Activated naive CD4-positive, alpha-beta T cell treated with anti-CD3 and anti-CD28 coated beads, Interleukin-2, amount 50 U/mL, for 24 hours (primary cell): ENCODE results near the gene CFDP1.

Source experiments
- H3K27ac Mint-ChIP-seq: one replicate; pipeline ENCODE4 v1.8.0; 2021; ENCODE audit warnings: mild to moderate bottlenecking, mixed read lengths
- H3K27me3 Mint-ChIP-seq: one replicate; pipeline ENCODE4 v1.8.0; 2021; ENCODE audit warnings: mixed read lengths
- H3K36me3 Mint-ChIP-seq: one replicate; pipeline ENCODE4 v1.8.0; 2021; ENCODE audit warnings: mixed read lengths
- H3K4me1 Mint-ChIP-seq: one replicate; pipeline ENCODE4 v1.8.0; 2021; ENCODE audit warnings: mixed read lengths
- H3K4me3 Mint-ChIP-seq: one replicate; pipeline ENCODE4 v1.8.0; 2021; ENCODE audit warnings: mild to moderate bottlenecking, mixed read lengths
- H3K9me3 Mint-ChIP-seq: one replicate; pipeline ENCODE4 v1.8.0; 2021; ENCODE audit warnings: mixed read lengths

CFDP1 gene

DNA sequence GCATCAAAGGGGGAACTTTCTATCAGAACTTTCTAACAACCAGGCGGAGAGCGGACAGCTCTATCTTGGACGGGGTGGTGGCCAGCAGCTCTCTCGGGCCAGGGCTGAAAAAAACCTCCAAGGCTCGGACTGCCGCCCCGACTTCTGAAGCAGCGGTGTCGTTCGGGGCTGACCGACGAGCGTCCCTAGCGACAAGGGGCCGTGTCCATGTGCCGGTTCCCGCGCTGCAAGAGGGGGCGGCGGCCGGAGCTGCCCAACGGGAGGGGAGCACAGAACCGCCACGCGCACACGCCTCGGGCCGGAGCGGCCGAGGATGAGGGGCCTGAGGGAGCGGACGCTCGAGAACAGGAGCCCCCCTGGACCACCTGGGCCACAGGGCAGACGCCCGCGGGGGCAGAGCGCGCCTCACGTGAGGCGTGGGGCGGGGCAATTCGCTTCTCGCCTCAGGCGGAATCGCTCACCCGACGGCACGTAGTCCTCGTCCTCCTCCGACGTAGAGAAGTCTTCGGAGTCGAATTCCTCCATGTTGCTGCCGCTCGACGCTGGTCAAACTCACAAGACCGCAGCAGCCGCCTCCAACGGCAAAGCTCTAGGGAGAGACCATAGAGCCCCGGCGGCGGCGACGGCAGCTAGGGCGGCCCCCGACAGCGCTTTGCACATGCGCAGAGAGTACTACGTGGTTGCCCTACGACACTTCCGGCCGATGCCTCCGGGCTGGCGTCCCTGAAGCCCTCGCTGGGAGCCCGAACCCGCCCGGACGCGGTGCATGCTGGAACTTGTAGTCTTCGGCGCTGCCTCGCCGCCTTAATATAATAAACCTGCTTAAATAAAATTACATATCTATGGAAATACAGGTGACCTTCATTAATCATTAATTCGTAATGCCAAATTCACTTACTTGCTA lies at the start of gene CFDP1:
Gene CFDP1 (minus strand): TSS at position 676 of the 904 bp plus-strand sequence. CDS start 151 bp downstream, at position 525.
- Mint-ChIP-seq H3K4me1 (peaks cover 45% of the 10 kb centered on the region), H3K27me3 (no peaks in the 10 kb centered on the region), H3K9me3 (no peaks in the 10 kb centered on the region), H3K36me3 (peaks cover 2% of the 10 kb centered on the region), H3K4me3 (peak within 1 kb of the TSS; percentile 89), H3K27ac (peak within 1 kb of the TSS; percentile 91)

DNA sequence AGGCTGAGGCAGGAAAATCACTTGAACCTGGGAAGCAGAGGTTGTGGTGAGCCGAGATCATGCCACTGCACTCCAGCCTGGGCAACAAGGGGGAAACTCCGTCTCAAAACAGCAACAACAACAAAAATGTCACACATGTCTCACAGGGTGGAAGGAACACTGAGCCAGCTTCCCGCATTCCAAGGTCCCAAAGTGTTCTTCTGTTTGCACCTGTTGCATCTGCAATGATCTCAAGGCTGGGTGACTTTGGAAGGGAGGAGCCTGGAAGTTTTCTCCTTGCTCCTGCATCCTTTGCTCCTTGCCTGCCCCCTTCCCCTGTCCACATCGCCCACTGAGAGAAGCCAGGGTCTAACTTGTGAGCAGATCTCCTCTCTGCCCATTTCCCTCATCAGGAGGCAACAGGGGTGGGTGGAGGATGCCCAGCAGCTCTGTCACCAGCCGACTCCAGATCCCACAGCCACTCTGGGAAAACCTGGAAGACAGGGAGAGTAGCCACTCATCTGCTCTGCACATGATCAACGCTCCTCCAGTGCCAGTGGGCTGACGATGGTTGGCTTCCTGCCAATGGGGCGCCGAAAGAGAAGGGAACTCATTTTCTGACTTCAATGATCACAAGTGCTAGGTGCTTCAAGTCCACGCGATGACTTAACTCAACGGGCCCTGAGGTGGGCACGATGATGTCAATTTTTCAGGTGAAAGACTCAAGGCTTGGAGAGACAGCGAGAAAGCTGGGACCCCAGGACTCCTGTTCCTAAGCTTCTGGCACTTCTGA lies 49.3 kb upstream of the CFDP1 start:
- H3K27me3 Mint-ChIP-seq = peaks cover 5% of the 10 kb centered on the region
- H3K36me3 Mint-ChIP-seq = no peaks in the 10 kb centered on the region
- H3K27ac Mint-ChIP-seq = no peak overlapping the region
- H3K4me1 Mint-ChIP-seq = no peaks in the 10 kb centered on the region
- H3K9me3 Mint-ChIP-seq = no peaks in the 10 kb centered on the region
- H3K4me3 Mint-ChIP-seq = no peak overlapping the region

DNA sequence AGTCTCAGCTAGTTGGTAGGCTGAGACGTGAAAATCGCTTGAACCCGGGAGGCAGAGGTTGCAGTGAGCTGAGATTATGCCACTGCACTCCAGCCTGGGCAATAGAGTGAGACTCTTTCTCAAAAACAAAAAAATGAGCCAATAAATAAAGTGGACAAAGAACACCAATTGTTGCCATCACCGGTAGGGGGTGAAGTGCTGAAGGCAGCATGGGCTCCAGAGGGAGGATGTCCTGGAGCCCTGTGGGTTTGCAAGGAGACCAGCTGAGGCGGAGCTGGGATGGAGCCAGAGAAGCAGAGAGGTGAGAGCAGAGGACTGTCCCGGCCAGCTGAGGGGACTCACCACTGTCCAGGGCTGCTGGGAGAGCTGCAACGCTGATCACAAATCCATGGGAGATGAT lies 48.2 kb upstream of the CFDP1 start:
- no peaks in the 10 kb centered on the region for H3K9me3 Mint-ChIP-seq
- no peaks in the 10 kb centered on the region for H3K4me1 Mint-ChIP-seq
- no peaks in the 10 kb centered on the region for H3K36me3 Mint-ChIP-seq
- H3K4me3 Mint-ChIP-seq = no peak overlapping the region
- peaks cover 3% of the 10 kb centered on the region for H3K27me3 Mint-ChIP-seq
- no peak overlapping the region for H3K27ac Mint-ChIP-seq

DNA sequence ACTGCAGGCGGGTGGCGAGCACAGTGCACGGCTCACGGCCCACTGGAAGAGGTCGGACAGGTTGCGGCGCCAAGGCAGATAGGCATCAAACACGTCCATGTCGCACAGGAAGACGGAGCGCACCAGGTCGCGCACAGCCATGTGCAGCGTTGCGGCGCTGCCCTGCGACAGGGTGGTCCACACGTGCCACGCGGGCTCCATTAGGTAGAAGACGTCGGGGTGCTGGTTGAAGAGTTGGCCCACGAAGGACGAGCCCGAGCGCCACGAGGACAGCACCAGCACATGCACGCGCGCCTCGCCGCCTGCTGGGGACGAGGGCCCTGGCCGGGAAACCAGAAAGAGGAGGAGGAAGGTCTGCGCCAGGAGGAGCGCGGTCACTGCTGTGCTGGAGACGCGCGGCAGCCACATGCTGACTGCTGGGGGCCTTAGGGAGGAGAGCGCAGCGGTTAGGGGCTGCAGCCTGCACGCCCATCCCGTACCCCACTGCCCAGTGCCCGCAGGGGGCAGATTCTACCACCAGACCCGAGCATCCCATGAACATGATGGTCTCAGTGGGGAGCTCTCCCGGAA lies 46.2 kb upstream of the CFDP1 start:
- Mint-ChIP-seq H3K4me3 (no peak overlapping the region), H3K9me3 (no peaks in the 10 kb centered on the region), H3K4me1 (no peaks in the 10 kb centered on the region), H3K27ac (no peak overlapping the region), H3K27me3 (no peaks in the 10 kb centered on the region), H3K36me3 (no peaks in the 10 kb centered on the region)

DNA sequence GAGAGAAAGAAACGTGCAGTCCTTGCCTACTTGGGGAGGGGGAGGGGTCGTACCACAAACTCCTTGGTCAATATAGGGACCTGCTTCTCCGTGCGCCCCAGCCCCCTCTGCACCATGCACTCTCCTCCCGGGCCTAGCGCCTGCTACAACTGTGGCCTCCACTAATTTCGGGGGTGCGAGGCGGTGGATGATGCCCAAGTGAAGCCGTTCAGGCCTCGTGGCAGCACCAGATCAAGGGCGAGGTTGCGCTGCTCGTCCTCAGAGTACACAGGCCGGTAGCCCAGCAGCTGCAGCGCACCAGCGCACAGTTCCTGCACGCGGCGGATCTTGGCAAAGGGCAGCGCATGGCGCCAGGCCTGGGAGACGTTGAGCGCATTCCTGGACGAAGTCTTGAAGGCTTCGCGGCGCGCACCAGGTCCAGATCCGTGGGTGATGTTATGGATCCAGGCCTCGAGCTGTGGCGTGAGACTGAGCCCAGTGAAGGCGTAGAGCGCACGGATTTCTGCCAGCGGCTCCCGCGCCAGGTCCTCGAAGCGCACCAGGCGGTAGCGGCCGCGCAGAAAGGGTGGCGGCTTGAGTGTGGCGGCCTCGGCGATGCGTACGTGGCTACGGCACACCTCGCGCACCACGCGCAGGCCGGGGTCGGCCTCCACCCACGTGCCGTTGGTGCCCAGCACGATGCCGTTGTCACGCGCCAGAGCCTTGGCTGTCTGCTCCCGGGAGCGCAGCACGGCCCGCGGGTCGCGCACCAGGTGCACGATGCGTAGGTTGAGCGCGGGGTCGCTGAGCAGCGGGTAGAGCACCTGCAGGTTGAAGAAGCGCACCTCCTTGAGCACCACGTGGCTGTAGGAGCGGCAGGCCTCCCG lies 45.4 kb upstream of the CFDP1 start:
- Mint-ChIP-seq H3K27me3 (no peaks in the 10 kb centered on the region), H3K4me1 (no peaks in the 10 kb centered on the region), H3K36me3 (no peaks in the 10 kb centered on the region), H3K27ac (no peak overlapping the region), H3K4me3 (no peak overlapping the region), H3K9me3 (no peaks in the 10 kb centered on the region)

DNA sequence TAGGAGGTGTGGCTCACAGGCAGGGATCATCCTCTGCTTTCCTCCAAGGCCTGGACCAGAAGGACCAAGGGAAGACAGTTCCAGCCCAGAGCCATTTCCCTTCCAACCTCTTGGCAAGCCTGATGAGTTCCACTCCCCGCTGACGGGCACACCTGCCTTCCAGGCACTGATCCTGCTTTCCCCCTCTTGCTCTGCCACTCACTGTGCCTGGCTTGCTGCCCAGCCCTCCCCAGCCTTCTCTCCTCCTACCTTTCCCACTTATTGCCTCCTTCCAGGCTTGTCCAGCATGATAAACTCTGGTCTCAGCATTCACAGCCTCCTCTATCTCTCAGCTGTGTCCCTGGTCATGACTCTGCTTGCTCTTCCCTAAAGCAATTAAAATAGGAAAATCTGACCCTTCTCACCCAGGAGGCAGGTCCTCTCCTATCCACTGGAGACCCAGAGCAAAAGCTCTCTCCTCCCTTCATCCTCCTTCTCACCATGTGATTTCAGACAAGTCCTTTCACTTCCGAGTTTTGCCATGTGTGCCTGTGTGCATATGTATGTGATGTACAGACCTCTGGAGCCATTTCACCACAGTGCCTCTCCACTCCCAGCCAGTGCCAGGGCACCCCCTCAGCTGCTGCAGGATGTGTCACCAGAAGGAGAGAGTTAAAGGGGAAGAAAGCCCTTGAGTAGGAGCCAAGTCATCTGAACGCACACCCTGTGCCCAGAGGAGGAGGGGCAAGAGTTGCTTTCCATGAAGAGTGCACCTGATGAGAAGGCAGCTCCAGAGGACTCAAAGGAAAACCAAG lies 44.6 kb upstream of the CFDP1 start:
- H3K27me3 Mint-ChIP-seq = no peaks in the 10 kb centered on the region

DNA sequence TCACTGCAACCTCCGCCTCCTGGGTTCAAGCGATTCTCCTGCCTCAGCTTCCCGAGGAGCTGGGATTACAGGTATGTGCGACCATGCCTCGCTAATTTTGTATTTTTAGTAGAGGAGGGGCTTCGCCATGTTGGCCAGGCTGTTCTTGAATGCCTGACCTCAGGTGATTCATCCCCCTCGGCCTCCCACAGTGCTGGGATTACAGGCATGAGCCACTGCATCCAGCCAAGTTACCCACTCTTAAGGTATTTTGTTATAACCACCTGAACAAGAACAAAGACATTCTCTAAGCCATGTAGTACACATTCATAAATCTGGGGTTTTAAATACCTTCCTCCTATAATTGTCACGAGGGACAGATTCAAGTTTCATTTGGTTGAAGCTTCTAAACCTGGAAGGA lies 43.5 kb upstream of the CFDP1 start:
- Mint-ChIP-seq H3K36me3 (no peaks in the 10 kb centered on the region), H3K9me3 (no peaks in the 10 kb centered on the region), H3K4me1 (no peaks in the 10 kb centered on the region), H3K27me3 (no peaks in the 10 kb centered on the region), H3K4me3 (no peak overlapping the region), H3K27ac (no peak overlapping the region)

More for the DNA sequence above, 44.6 kb upstream of the CFDP1 start:
- Mint-ChIP-seq H3K36me3 (no peaks in the 10 kb centered on the region), H3K27ac (no peak overlapping the region), H3K4me1 (no peaks in the 10 kb centered on the region), H3K4me3 (no peak overlapping the region), H3K9me3 (no peaks in the 10 kb centered on the region)

DNA sequence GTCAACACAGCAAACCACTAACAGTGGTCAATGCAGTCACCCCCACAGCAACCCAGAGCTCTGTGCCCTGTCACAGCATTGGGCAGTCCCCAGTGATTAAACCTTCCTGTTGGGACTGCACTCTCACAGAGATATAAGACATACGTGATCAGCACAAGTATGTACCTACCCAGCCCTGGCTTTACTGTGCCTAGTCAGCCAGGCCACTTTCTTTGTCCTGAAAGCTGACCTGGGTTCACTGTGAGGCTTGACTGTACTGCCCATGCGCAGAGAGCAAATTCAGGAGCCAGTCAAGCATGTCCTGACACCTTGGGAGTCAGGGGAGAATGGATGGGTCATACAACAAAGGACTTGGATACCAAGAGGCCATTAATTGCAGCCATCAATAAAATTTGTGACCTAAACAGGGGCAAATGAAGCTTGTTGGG lies 42.1 kb upstream of the CFDP1 start:
- Mint-ChIP-seq H3K4me3 (no peak overlapping the region), H3K9me3 (no peaks in the 10 kb centered on the region), H3K27me3 (no peaks in the 10 kb centered on the region), H3K27ac (no peak overlapping the region), H3K36me3 (no peaks in the 10 kb centered on the region), H3K4me1 (no peaks in the 10 kb centered on the region)

DNA sequence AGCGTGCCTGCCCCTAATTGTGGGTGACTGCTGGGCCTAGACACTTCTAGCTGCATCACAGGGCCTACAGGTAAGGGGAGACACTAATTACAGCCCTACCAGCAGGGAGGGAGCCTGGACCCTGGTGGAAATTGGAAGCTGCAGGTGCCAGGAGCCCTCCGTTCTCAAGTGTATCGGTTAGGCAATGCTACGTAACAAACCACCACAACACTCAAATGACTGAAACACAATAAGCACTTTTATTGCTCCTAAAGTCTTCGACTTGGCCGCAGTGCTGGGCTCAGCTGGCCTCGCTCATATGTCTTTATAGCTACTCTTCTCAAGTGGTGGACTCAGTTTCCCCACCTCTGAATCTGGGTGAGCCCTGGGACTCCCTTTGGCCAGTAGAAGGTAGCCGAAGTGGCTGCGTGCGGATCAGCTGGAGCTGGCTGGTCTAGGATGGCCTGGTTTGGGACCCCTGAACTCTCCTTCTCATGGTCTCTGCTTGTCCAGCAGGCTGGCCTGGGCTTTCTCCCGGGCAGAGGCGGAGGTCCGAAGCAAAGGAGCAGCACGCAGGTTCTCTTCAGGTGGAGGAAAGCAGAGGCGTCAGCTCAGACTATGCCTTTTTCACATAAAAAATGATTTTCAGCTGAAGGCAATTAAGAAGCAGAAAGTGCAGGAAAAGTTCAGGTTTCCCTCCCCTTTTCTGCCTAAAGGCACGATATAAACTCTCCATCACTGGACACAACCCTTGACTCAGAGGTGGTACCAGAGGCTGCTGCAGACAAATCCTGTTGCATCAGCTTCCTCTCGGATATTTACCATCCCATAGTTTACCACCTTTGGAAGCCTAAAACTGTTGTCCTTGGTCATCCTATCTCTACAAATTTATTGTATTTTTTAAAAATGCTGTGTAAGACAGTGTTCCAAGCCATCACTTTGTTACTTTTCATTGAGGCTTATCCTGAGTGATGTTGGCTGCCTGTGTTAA lies 39.9 kb upstream of the CFDP1 start:
- no peaks in the 10 kb centered on the region for H3K4me1 Mint-ChIP-seq
- H3K27ac Mint-ChIP-seq = no peak overlapping the region
- H3K9me3 Mint-ChIP-seq = no peaks in the 10 kb centered on the region
- H3K27me3 Mint-ChIP-seq = no peaks in the 10 kb centered on the region
- no peaks in the 10 kb centered on the region for H3K36me3 Mint-ChIP-seq
- H3K4me3 Mint-ChIP-seq = no peak overlapping the region

DNA sequence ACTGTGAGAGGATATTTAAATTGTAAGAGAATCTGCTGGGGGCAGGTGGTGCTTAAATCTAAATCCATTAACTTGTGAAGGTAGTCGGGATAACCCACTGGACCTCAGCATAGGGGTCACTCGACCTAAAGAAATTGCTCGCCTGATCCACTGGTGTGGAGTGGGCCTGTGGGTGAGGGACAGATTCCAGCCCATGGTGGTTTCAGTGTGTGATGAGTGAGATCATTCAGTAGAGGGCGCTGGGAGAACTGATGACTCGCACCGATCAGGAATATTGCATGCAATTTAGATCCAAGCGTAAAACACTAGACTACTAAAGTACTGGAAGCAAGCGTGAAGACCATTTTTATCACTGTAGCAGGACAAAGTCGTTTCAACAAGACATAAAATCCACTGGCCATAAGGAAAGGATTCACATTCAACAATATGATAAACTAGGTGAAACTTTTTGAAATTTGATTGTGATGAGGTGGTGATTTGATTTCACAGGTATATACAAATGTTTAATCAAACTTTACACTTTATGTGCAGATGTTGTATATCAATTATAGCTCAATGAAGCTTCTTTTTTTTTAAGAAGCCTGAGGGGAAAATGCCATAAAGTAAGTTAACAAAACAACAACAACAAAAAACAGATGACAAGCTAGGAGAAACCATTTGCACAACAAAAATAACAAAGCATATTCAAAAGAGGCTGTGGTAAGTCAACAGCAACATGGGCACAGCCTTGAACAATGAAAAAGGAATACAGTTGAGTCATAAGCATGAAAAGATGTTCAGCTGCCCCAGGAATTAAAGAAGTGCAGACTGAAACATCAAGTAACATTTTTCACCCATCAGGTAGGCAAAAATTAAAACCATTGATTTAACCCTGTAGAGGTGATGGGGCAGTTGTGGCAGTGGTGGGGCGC lies 38.7 kb upstream of the CFDP1 start:
- Mint-ChIP-seq H3K27me3 (no peaks in the 10 kb centered on the region), H3K4me1 (no peaks in the 10 kb centered on the region), H3K9me3 (no peaks in the 10 kb centered on the region), H3K4me3 (no peak overlapping the region), H3K36me3 (no peaks in the 10 kb centered on the region), H3K27ac (no peak overlapping the region)

DNA sequence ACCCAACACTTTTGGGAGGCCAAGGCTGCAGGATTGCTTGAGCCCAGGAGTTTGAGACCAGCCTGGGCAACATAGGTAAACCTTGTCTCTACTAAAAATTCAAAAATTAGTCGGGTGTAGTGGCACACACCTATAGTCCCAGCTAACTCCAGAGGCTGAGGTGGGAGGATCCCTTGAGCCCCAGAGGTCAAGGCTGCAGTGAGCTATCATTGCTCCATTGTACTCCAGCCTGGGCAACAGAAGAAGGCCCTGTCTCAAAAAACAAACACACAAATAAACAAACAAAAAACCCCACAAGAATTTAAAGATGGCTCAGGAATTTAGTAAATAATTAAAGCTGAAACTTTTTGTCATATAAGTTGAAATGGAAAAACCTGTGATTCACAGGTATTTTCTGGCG lies 33.5 kb upstream of the CFDP1 start:
- Mint-ChIP-seq H3K4me1 (peaks cover 23% of the 10 kb centered on the region), H3K4me3 (no peak overlapping the region), H3K9me3 (no peaks in the 10 kb centered on the region), H3K27ac (no peak overlapping the region), H3K27me3 (no peaks in the 10 kb centered on the region), H3K36me3 (no peaks in the 10 kb centered on the region)

DNA sequence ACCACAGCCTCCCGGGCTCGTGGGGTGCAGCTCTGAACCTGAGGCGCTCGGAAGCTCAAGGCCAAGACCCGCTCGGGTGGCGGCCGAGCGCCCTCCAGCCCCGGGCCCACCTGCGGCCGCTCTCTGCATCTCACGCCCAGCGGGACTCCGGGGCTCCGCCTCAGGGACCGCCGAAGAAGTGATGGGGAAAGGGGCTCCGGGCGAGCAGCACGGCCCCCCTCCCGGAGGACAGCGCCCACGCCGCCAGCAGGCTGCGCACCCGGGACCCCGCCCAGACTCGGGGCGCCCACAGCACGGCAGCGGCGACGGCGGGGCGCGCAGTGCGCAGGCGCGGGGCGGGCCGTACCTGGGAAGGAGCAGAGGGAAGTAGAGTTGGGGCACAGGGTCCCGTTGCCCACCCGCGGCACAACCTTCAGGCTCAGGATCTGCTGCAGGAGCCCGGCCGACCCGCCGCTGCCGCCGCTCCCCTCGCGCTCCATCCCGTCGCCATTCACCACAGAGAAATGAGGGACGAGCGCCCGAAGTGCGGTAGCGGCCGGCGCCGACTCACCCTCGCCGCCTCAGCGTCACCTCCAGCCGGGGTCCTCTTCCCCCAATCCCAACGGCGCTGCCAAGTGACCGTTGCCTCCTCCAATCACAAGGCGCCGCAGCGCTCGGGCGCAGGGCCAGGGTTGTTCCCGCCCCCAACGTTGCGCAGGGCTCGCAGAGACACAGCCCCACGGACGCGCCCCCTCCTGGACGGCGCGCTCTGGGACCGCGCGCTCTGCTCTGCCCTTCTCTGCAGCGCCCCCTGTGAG lies 31.0 kb upstream of the CFDP1 start, which contains the start of gene TMEM170A:
Gene TMEM170A (minus strand): TSS at position 568 of the 797 bp plus-strand sequence. CDS start 89 bp downstream, at position 479.
- H3K4me3 Mint-ChIP-seq = peak within 1 kb of the TSS; percentile 96

More for the DNA sequence above, 31.0 kb upstream of the CFDP1 start, which contains the start of gene TMEM170A:
- no peaks in the 10 kb centered on the region for H3K9me3 Mint-ChIP-seq
- H3K27me3 Mint-ChIP-seq = no peaks in the 10 kb centered on the region
- H3K27ac Mint-ChIP-seq = peak within 1 kb of the TSS; percentile 96
- peaks cover 46% of the 10 kb centered on the region for H3K4me1 Mint-ChIP-seq
- H3K36me3 Mint-ChIP-seq = peaks cover 3% of the 10 kb centered on the region
